Small intestine (tissue), 7 donors: ENCODE results near the gene CHST11. TPM values are rescaled to one million over a fixed set of nuclear protein-coding genes. Genes with fewer than 3 reads are reported as not detected.
"Not testable (repeated sequence)": the region's sequence is repeated elsewhere in the genome, so short reads cannot be mapped to it uniquely, and the experiment has no call there.

Source experiments
- DNase-seq, 2 donors: peaks; one replicate each; pipeline versions ENCODE4 v3.0.0 to v3.0.0-alpha.2; 2013
- FAIRE-seq: peaks from 2 replicates; lab custom pipeline; 2012; peaks lifted over from hg19 to GRCh38; lab: Jason Lieb, UNC
- H3K27ac ChIP-seq, 3 donors: one replicate each; pipeline ENCODE4 v1.5.1; 2013; ENCODE audit warnings: low read length in 2 of 3, mild to moderate bottlenecking in 2 of 3, control low read depth in 1 of 3, inconsistent platforms in 1 of 3, low read depth in 1 of 3, moderate library complexity in 1 of 3
- H3K27me3 ChIP-seq, 3 donors: one replicate each; pipeline ENCODE4 v1.6.1; 2013; ENCODE audit warnings: low read length in 3 of 3, inconsistent platforms in 1 of 3; ENCODE audit not compliant: control insufficient read depth in 3 of 3, insufficient read depth in 3 of 3
- H3K36me3 ChIP-seq, 3 donors: one replicate each; pipeline ENCODE4 v1.6.1; 2013; ENCODE audit warnings: low read length in 3 of 3, inconsistent platforms in 1 of 3, low read depth in 1 of 3, mild to moderate bottlenecking in 1 of 3, moderate library complexity in 1 of 3; ENCODE audit not compliant: control insufficient read depth in 3 of 3, insufficient read depth in 2 of 3
- H3K4me1 ChIP-seq, 3 donors: one replicate each; pipeline ENCODE4 v1.6.1; 2013; ENCODE audit warnings: low read length in 2 of 3, inconsistent platforms in 1 of 3, low read depth in 1 of 3, mild to moderate bottlenecking in 1 of 3, moderate library complexity in 1 of 3; ENCODE audit not compliant: control insufficient read depth in 3 of 3, insufficient read depth in 2 of 3
- H3K4me3 ChIP-seq, 3 donors: one replicate each; pipeline ENCODE4 v1.5.1; 2013; ENCODE audit warnings: low read length in 3 of 3, control low read depth in 1 of 3, inconsistent platforms in 1 of 3, low read depth in 1 of 3, mild to moderate bottlenecking in 1 of 3, moderate library complexity in 1 of 3
- H3K9me3 ChIP-seq, 2 donors: one replicate each; pipeline ENCODE4 v1.6.1; 2013; ENCODE audit warnings: low read depth in 1 of 2, low read length in 1 of 2; ENCODE audit not compliant: control insufficient read depth in 2 of 2, insufficient read depth in 1 of 2
- WGBS, 3 donors: extraction: QIAGEN DNeasy Blood & Tissue Kit; methylation state at CpG; one replicate each; pipeline ENCODE4 v1.1.7; 2013; 5-methylcytosine and 5-hydroxymethylcytosine counted together
- polyA plus RNA-seq, 4 donors: library from polyadenylated mRNA; stranded (reverse) in 3 of 4; unstranded in 1 of 4; fragments of 200-250 nt in 3 of 4; fragments of 120-200 nt in 1 of 4; gene quantifications; one replicate each; pipeline versions ENCODE4 v1.2.1 to v1.2.3, GENCODE V29; 2013
- donor health status: healthy with polysubstance abuse.
- donor health status: control.
- donor health status: control.
- donor health status: Bipolar disorder and iron deficiency.
- donor health status: healthy.

The CHST11 gene
- polyA plus RNA-seq, 4 donors = 0.89 to 3.0 (median 2.0) TPM

- FAIRE-seq = not testable (repeated sequence)
- 89 to 97% (median 91%) methylated on average over 2 to 4 of the region's 4 CpGs for WGBS, 3 donors
Observed at GRCh38 chr12:104806194-104806593, 349.4 kb downstream of the CHST11 start.

DNA sequence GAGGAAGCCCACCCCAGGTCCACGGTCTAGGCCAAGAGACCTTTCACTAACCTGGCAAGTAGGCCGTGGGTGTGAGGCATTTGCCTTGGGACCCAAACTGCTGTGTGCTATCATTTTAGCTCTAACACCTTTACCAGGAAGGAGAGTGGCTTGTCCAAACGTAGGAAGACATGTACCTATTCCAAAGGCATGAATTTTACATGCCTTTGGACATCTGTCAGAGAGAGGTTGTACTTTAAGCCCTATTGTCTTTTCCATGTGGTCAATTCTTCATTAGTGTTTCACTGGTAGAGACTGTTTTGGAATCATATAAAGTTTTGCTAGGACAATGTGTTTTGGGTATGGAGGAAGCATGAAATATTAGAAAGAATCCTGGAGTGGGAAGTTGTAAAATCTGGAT is 352.5 kb downstream of the CHST11 start:
- DNase-seq (no peak), FAIRE-seq (no peak)
- no peak overlapping the region for H3K27ac ChIP-seq
- H3K9me3 ChIP-seq = no peaks in the 10 kb centered on the region
- H3K27me3 ChIP-seq = no peaks in the 10 kb centered on the region
- peaks cover 0 to 5% (median 0%) of the 10 kb centered on the region in 3 donors for H3K36me3 ChIP-seq
- WGBS, 3 donors = 92 to 94% (median 92%) methylated on average over 3 of the region's 3 CpGs
- no peaks in the 10 kb centered on the region for H3K4me1 ChIP-seq
- no peak overlapping the region for H3K4me3 ChIP-seq

More at GRCh38 chr12:104806194-104806593, 349.4 kb downstream of the CHST11 start:
- not testable (repeated sequence) for DNase-seq, H3K4me3 ChIP-seq, H3K9me3 ChIP-seq, H3K27me3 ChIP-seq, H3K36me3 ChIP-seq, H3K4me1 ChIP-seq, H3K27ac ChIP-seq

GRCh38 chr12:104809706-104810385 is 353.1 kb downstream of the CHST11 start:
- Histone ChIP-seq H3K9me3 (no peaks in the 10 kb centered on the region), H3K4me1 (no peaks in the 10 kb centered on the region), H3K27ac (no peak overlapping the region), H3K36me3 (peaks cover 0 to 5% (median 0%) of the 10 kb centered on the region in 3 donors), H3K4me3 (no peak overlapping the region), H3K27me3 (no peaks in the 10 kb centered on the region)
- 69 to 91% (median 72%) methylated on average over 4 of the region's 4 CpGs for WGBS, 3 donors
- DNase-seq = no peak
- no peak for FAIRE-seq

Other genes with a start within 250 kb of the CHST11 start
- gene TXNRD1, start 241.2 kb upstream of the CHST11 start, polyA plus RNA-seq = 10 to 100 TPM; 29.3 to 64.2 (median 49.2) TPM
- gene EID3, start 153.2 kb upstream of the CHST11 start, polyA plus RNA-seq = 1 to 10 TPM in 2 of 4 donors, under 1 TPM in 2; 0.54 to 1.6 (median 0.87) TPM